ENCODE measurements around the gene FNDC10.

DNA sequence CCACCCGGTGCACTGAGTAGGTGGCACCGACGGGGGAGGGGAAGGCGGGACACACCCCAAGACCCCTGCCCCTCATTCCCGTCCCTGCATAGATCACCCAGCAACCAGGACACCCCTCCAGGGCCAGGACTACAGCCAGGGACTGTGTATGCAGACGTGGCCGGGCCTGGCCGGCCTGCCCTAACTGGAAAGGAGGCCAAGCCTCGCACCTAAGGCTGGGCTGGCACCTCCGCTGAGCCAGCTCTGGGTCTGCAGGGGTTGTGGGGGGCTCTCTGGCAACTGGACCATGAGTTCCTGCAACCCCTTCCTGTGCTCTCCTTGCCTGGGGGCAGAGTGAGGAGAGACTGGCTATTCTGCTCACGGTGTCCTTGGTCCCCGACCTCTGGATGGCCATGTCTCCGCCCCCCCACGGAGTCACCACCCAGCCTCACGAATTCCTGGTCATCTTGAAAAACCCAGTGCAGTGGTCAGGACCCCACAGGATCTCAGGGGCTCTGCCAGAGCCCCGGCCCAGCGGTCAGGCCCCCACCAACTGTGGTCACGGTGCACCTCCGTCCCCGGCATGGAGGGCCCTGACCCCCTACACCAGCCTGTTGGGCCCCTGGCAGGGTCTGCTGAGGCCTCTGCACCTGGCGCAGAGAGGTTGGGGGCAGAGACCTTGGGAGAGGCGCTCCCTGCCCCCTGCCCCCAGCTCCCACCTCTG is 1.1 kb upstream of the FNDC10 start:
- TF ChIP-seq, protein P1, sequence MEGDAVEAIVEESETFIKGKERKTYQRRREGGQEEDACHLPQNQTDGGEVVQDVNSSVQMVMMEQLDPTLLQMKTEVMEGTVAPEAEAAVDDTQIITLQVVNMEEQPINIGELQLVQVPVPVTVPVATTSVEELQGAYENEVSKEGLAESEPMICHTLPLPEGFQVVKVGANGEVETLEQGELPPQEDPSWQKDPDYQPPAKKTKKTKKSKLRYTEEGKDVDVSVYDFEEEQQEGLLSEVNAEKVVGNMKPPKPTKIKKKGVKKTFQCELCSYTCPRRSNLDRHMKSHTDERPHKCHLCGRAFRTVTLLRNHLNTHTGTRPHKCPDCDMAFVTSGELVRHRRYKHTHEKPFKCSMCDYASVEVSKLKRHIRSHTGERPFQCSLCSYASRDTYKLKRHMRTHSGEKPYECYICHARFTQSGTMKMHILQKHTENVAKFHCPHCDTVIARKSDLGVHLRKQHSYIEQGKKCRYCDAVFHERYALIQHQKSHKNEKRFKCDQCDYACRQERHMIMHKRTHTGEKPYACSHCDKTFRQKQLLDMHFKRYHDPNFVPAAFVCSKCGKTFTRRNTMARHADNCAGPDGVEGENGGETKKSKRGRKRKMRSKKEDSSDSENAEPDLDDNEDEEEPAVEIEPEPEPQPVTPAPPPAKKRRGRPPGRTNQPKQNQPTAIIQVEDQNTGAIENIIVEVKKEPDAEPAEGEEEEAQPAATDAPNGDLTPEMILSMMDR (IDR thresholded peaks at IDR 0.05 in 2 of 3, conservative IDR thresholded peaks at IDR 0.05 in 1 of 3; ENCODE audit: borderline replicate concordance in 1 of 3, insufficient read depth in 1 of 3, low read depth in 2 of 3, low read length in 2 of 3), result no peak
- TF ChIP-seq POLR2A (IDR thresholded peaks at IDR 0.05; ENCODE audit: borderline replicate concordance, extremely low read depth, insufficient read depth, insufficient read length) (no peak), POLR2AphosphoS5 (IDR thresholded peaks at IDR 0.05; ENCODE audit: low read depth, low read length) (no peak), EZH2 (IDR thresholded peaks at IDR 0.05) (no peak), EGR1 (IDR thresholded peaks at IDR 0.05; ENCODE audit: low read depth) (no peak), CEBPB (IDR thresholded peaks at IDR 0.05; ENCODE audit: low read depth) (no peak)

Measured in HCT116 (cell line).